Lower lobe of right lung (tissue), 2 donors: ENCODE results near the gene ANKRD11. TPM values are rescaled to one million over a fixed set of nuclear protein-coding genes. Genes with fewer than 3 reads are reported as not detected.
"Not testable (repeated sequence)": the region's sequence is repeated elsewhere in the genome, so short reads cannot be mapped to it uniquely, and the experiment has no call there.

Experiments used
- ATAC-seq, 2 donors: fragments of 200-7000 bp; cut with Tn5 transposase; one replicate each; pipeline ENCODE4 v1.9.1; 2020 to 2022; ENCODE audit warnings: mild to moderate bottlenecking in 2 of 2, moderate library complexity in 2 of 2
- DNase-seq: peaks from one replicate; pipeline ENCODE4 v3.0.0-alpha.2; 2020
- H3K27ac ChIP-seq: fragments of 200-600 bp; one replicate; pipeline ENCODE4 v1.8.0; 2022
- H3K27me3 ChIP-seq: fragments of 200-600 bp; one replicate; pipeline ENCODE4 v1.8.0; 2022; ENCODE audit warnings: low read depth
- H3K36me3 ChIP-seq: fragments of 200-600 bp; one replicate; pipeline ENCODE4 v1.8.0; 2022; ENCODE audit warnings: mild to moderate bottlenecking
- H3K4me1 ChIP-seq: fragments of 200-600 bp; one replicate; pipeline ENCODE4 v1.8.0; 2022
- H3K4me3 ChIP-seq: fragments of 200-600 bp; one replicate; pipeline ENCODE4 v1.8.0; 2022; ENCODE audit warnings: mild to moderate bottlenecking
- H3K9me3 ChIP-seq: fragments of 200-600 bp; one replicate; pipeline ENCODE4 v1.8.0; 2022
- CTCF ChIP-seq: fragments of 200-600 bp; IDR thresholded peaks from one replicate; pipeline ENCODE4 v1.8.0; 2022; ENCODE audit warnings: antibody characterized with exemption, mild to moderate bottlenecking
- intact Hi-C: fragments of 100-400 bp; cut with DNase I; formaldehyde crosslinking; loops from one replicate; pipeline ENCODE4 v1.11.0; 2022
- total RNA-seq: library from RNA; stranded (reverse); fragmentation: NEBNext Ultra II Directional; extraction: Animal tissue kit (Norgen Biotek cat#: 25700); gene quantifications from one replicate; pipeline ENCODE4 v1.2.1, GENCODE V29; 2021
- donor health status: DM: no; HTN: yes; CAD: no; lungs with severe emphysema.

The ANKRD11 gene
- total RNA-seq, 1 donor from 2014 or later = 127 TPM

GRCh38 chr16:89244754-89245153, 245.6 kb downstream of the ANKRD11 start:
- H3K27ac ChIP-seq = peak overlapping the region; percentile 81
- no peaks in the 10 kb centered on the region for H3K36me3 ChIP-seq
- no peaks in the 10 kb centered on the region for H3K27me3 ChIP-seq
- ATAC-seq = peak; percentile 56 to 68
- peaks cover 16% of the 10 kb centered on the region for H3K4me1 ChIP-seq
- intact Hi-C loops = no loop called here
- peak; percentile 88 for DNase-seq
- H3K9me3 ChIP-seq = no peaks in the 10 kb centered on the region
- TF ChIP-seq CTCF = no peak
- no peak overlapping the region for H3K4me3 ChIP-seq

GRCh38 chr16:89244264-89244663, 246.1 kb downstream of the ANKRD11 start:
- ATAC-seq, H3K9me3 ChIP-seq, H3K27me3 ChIP-seq, H3K4me3 ChIP-seq, H3K36me3 ChIP-seq, DNase-seq, intact Hi-C loops: not testable (repeated sequence)
- Histone ChIP-seq H3K4me1 (peaks cover 16% of the 10 kb centered on the region), H3K27ac (peak overlapping the region; percentile 81)

- DNase-seq = peak; percentile 36
- intact Hi-C loops = no loop called here
- Histone ChIP-seq H3K9me3 (no peaks in the 10 kb centered on the region), H3K27ac (peak overlapping the region; percentile 81), H3K36me3 (no peaks in the 10 kb centered on the region), H3K4me1 (peaks cover 16% of the 10 kb centered on the region), H3K27me3 (no peaks in the 10 kb centered on the region), H3K4me3 (no peak overlapping the region)
- no peak for ATAC-seq
- TF ChIP-seq CTCF = no peak
These were observed 246.7 kb downstream of the ANKRD11 start for GRCh38 chr16:89243664-89244063.

- H3K27ac ChIP-seq = no peak overlapping the region
- intact Hi-C loops = no loop called here
- no peaks in the 10 kb centered on the region for H3K9me3 ChIP-seq
- no peak for ATAC-seq
- H3K4me1 ChIP-seq = peaks cover 16% of the 10 kb centered on the region
- TF ChIP-seq CTCF = no peak
- no peaks in the 10 kb centered on the region for H3K27me3 ChIP-seq
- H3K4me3 ChIP-seq = no peak overlapping the region
- no peak for DNase-seq
- H3K36me3 ChIP-seq = no peaks in the 10 kb centered on the region
These were observed 247.6 kb downstream of the ANKRD11 start for GRCh38 chr16:89242795-89243200.

GRCh38 chr16:89241187-89242007, 249.0 kb downstream of the ANKRD11 start:
- H3K27ac ChIP-seq = peak overlapping the region; percentile 98
- no peak for TF ChIP-seq CTCF
- intact Hi-C loops = no loop called here
- peaks cover 9% of the 10 kb centered on the region for H3K4me1 ChIP-seq
- DNase-seq (peak; percentile 85), ATAC-seq (peak; percentile 76 to 78)
- H3K27me3 ChIP-seq = no peaks in the 10 kb centered on the region
- no peaks in the 10 kb centered on the region for H3K36me3 ChIP-seq
- peak overlapping the region; percentile 75 for H3K4me3 ChIP-seq
- no peaks in the 10 kb centered on the region for H3K9me3 ChIP-seq

- H3K27me3 ChIP-seq = no peaks in the 10 kb centered on the region
- no peaks in the 10 kb centered on the region for H3K9me3 ChIP-seq
- DNase-seq (no peak), ATAC-seq (no peak)
- peaks cover 9% of the 10 kb centered on the region for H3K4me1 ChIP-seq
- H3K4me3 ChIP-seq = no peak overlapping the region
- TF ChIP-seq CTCF = no peak
- intact Hi-C loops = no loop called here
- H3K36me3 ChIP-seq = peaks cover 11% of the 10 kb centered on the region
- no peak overlapping the region for H3K27ac ChIP-seq
These were observed 252.6 kb downstream of the ANKRD11 start for GRCh38 chr16:89237733-89238132.
